GM04504 (cell line): ENCODE measurements around the gene DOCK1.
"Not testable (repeated sequence)": the region's sequence is repeated elsewhere in the genome, so short reads cannot be mapped to it uniquely, and the experiment has no call there.

Experiments
- DNase-seq: peaks from one replicate; pipeline ENCODE4 v3.0.0-alpha.2; 2012; ENCODE audit warnings: low read depth

Gene DOCK1

GRCh38 chr10:126904818-126905701 lies at the start of gene DOCK1:
DOCK1 (plus strand) TSS chr10:126905428; CDS start chr10:126905518, 90 bp downstream.
- DNase-seq: peak; percentile 41

DNA sequence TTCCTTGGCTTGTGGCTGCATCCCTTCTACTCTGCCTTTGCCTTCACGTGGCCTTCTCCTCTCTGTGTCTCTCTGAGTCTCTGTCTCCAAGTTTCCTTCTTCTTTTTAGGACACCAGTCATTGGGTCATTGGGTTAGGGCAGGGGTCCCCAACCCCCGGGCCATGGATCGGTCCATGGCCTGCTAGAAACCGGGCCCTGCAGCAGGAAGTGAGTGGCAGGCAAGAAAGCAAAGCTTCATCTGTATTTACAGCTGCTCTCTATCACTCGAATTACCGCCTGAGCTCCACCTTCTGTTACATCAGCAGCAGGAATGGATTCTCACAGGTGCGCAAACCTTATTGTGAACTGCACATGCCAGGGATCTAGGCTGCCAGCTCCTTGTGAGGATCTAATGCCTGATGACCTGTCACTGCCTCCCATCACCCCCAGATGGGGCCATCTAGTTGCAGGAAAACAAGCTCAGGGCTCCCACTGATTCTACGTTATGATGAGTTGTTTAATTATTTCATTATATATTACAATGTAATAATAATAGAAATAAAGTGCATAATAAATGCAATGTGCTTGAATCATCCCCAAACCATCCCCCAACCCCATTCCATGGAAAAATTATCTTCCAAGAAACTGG lies 47.9 kb upstream of the DOCK1 start:
- no peak for DNase-seq

- DNase-seq: peak; percentile 97
Observed at GRCh38 chr10:126867567-126868365, 37.5 kb upstream of the DOCK1 start.

- no peak for DNase-seq
Observed at GRCh38 chr10:126868371-126868770, 36.9 kb upstream of the DOCK1 start.

DNA sequence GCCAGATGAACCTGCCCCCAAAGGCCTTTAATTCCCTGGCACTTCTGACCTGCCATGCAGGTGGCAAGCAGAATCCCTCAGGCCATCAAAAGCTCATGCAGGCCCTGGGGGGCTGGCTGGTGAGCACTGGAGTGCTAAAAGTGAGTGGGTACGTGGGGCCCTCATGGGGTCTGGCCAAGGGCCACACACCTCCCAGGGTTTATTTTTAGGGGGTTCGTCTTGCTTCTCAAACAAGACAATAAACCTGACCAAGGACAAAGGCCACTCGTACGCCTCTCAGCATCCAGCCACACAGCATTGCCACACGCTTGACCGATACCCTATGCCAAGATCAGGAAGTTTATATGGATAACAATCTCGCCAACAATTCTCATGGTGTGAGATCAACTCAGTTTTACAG lies 33.1 kb upstream of the DOCK1 start:
- no peak for DNase-seq

- DNase-seq: no peak
Observed at GRCh38 chr10:126872768-126873167, 32.5 kb upstream of the DOCK1 start.

DNA sequence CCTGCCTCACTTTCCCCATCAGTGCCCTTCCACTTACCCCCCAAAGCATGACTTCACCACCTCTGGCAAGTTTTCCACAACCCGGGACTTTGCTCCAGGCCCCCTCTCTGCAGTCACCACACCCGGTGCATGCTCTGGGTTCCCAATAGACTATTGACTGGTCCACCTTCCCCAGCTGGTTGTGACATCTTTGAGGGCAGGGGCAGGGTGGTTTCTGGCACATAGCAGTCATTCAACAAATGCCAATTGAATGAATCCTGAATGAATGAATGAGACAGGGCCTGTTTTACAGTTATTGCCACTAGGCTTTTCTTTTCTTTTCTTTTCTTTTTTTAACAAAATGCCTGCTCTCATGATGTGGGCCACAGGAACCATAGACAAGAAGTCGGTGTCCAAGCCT lies 28.8 kb upstream of the DOCK1 start:
- DNase-seq: no peak

GRCh38 chr10:126877390-126877789 lies 27.8 kb upstream of the DOCK1 start:
- DNase-seq: no peak

DNA sequence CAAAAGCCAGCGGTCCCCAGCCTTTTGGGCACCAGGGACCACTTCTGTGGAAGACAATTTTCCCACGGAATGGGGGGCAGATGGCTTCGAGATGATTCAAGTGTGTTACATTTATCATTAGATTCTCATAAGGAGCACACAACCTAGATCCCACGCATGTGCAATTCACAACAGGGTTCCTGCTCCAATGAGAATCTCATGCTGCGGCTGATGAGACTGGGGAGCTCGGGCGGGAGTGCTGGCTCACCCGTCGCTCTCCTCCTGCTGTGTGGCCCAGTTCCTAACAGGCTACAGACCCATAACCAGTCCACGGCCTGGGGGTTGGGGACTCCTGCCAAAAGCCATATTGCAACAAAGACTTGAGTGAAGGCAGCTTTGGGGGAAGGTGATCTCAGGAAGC lies 26.6 kb upstream of the DOCK1 start:
- DNase-seq: no peak

DNA sequence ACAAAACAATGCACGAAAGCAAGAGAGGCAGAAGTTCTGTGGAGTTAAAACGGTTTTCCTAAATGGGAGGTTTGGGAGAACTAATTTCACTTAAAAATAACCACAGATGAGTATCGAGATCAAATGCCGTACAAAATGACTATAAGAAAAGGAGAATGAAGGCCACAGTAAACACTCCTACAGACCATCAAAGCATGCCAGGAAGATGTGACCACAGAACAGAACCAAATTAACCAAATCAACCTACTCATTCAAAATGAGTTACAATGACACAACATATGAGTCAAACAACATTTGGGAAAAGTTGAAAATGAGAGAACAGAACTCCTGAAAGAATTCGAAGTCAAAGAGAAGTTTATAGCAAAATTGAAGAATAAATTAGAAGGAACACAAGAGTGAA lies 24.3 kb upstream of the DOCK1 start:
- no peak for DNase-seq

DNA sequence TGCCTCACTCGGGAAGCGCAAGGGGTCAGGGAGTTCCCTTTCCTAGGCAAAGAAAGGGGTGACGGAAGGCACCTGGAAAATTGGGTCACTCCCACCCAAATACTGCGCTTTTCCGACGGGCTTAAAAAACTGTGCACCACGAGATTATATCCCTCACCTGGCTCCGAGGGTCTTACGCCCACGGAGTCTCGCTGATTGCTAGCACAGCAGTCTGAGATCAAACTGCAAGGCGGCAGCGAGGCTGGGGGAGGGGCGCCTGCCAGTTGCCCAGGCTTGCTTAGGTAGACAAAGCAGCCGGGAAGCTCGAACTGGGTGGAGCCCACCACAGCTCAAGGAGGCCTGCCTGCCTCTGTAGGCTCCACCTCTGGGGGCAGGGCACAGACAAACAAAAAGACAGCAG lies 23.2 kb upstream of the DOCK1 start:
- not testable (repeated sequence) for DNase-seq

GRCh38 chr10:126888436-126888835 lies 16.8 kb upstream of the DOCK1 start:
- DNase-seq: not testable (repeated sequence)

GRCh38 chr10:126889421-126889820 lies 15.8 kb upstream of the DOCK1 start:
- no peak for DNase-seq

DNA sequence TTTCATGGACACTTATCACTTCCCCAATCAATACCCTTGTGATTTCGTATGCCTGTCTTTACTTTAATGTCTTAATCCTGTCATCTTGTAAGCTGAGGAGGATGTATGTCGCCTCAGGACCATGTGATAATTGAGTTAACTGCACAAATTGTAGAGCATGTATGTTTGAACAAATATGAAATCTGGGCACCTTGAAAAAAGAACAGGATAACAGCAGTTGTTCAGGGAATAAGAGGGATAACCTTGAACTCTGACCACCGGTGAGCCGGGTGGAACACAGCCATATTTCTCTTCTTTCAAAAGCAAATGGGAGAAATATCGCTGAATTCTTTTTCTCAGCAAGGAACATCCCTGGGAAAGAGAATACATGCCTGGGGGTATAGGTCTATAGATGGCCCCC lies 14.4 kb upstream of the DOCK1 start:
- DNase-seq: not testable (repeated sequence)

DNA sequence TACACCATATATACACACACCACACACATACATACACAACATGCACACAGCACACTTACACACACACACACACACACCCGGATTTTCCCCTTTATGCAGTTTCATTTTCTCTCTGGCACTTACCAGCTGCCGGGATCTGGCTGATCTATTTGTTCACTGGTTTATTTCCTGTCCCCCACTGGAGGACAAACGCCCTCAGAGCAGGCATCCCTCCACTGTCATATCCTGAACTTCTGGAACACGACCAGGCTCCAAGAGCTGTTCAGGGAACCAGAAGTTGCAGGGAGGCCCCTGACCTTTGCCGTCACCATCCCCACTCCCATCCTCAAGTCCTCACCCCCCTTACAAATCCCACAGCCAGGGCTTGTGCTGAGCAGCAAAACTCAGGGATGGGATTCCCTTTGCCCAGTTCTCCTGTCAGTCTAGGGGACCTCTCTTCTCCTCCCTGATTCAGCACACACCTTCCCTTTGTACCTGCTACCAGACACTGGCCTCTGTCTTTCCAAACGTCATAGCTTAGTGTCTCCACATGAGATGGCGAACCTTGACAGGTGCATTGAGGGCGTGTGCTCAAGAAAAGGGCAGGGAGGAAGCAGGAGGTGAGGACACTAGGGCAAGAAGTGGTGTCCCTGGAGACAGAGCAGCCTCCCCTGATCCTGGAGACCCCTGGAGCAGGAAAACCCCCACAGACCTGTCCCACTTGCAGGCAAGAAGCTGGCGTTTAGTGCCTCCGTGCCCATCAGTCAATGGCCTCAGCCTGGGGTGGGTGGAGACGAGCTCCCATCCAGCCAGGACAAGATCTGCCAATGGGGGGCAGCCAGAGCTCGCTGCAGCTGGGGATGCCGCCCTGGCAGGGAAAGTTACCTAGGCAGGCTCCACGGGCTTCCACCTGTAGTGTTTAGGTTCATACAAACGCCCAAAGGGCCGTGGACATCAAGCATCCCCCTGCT lies 12.7 kb upstream of the DOCK1 start:
- no peak for DNase-seq

- no peak for DNase-seq
Observed at GRCh38 chr10:126893206-126893605, 12.0 kb upstream of the DOCK1 start.

- no peak for DNase-seq
Observed at GRCh38 chr10:126893841-126894240, 11.4 kb upstream of the DOCK1 start.

DNA sequence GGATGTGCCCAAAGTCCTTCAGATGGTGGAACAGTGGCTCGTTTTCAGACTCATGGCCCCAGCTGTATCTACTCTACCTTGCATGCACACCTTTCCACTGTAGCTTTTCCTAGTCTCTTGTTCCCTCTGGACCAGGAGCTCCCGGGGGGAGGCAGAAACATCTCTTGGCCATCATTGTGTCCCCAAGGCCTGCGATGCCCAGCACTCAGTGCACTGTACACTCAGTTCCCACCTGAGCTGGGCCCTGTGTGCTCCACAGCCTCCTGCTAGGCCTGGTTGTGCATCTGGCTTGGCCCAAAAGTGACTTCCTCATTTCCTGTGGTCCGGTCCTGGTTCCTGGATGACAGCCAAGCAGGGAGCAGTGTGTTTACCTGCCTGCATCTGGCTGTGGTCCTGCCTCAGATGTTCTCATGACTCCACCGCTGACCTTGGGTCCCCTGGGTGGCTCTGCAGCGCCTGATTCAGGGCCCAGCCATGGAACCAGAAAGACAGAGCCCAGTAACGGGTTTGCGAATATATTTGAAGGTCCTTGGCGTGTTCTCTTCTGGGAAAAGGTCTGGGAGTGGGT lies 9.9 kb upstream of the DOCK1 start:
- DNase-seq: no peak

GRCh38 chr10:126898460-126898859 lies 6.8 kb upstream of the DOCK1 start:
- no peak for DNase-seq

GRCh38 chr10:126899529-126899928 lies 5.7 kb upstream of the DOCK1 start:
- DNase-seq: not testable (repeated sequence)

DNA sequence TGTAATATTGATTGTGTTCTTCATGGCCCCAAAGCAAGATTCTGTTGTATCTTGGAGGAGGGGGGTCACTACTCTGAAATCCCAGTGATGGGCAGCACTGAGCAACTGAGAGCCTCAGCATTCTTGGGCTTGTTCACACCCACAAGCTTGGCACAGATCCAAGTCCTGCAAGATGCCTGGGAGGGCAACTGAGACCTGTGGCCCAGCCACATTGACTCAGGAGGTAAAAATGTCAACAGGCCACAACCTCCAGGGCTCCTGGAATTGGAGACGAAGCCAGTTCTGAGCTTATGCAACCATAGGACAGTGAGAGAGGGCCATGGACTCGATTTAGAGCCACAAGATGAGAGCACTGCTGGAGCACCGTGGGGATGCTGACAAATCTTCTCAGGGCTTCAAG lies 3.1 kb upstream of the DOCK1 start:
- peak; percentile 79 for DNase-seq
